GM18873 (cell line): ENCODE data around the gene ULK1.
"Not testable (repeated sequence)": the region's sequence is repeated elsewhere in the genome, so short reads cannot be mapped to it uniquely, and the experiment has no call there.

ENCODE experiments used
- ATAC-seq: cut with Tn5 transposase; IDR thresholded peaks from one replicate; pipeline ENCODE4 v1.9.1; 2021; ENCODE audit warnings: mild to moderate bottlenecking, moderate library complexity, moderate number of reproducible peaks; ENCODE audit not compliant: unreplicated experiment, low FRiP score

The ULK1 gene

DNA sequence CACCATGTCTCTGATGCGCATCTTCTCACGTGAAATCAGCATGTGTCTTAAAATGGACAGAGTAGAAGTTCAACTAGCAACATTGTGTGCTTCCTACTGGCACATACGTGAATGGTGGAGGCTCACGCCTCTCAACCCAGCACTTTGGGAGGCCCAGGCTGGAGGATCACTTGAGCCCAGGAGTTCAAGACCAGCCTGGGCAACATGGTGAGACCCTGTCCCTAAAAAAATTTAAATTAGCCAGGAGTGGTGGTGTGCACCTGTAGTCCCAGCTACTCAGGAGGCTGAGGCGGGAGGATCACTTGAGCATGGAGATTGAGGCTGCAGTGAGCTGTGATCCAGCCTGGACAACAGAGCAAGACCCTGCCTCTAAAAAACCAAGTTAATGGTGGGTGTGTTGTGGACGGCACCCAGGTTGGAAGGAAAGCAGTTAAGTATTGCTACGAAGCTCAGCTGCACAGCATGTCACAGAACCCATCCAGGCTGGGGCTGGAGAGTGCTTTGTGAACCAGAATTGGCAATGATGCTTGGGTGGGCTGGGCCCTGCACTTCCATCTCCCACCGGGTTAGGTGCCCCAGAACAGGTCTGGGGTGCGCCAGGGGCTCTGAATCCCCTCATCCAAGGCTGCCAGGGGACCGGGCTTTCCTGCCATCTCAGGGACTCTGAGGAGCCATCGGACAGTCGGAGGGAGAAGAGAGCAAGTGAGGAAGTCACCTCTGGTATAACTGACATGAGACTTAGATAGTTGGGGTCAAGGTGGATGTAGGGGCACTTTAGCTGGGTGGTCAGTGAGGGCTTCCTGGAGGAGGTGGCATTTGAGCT is 33.0 kb upstream of the ULK1 start:
- ATAC-seq: no peak

DNA sequence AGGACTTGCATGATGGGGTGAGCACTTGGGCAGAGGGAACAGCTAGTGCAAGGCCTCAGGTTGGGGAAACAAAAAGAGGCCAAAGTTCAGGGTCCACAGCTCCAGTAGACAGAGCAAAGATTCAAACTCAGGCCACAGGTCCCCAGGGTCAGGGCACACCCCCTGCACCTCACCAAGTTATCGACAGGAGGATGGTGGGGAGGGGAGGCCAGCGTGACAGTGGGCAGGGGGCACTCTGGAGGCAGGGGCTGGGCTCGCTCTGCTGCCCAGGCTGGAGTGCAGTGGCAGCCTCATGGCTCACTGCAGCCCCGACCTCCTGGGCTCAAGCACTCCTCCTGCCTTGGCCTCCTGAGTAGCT is 32.4 kb upstream of the ULK1 start:
- ATAC-seq: no peak

DNA sequence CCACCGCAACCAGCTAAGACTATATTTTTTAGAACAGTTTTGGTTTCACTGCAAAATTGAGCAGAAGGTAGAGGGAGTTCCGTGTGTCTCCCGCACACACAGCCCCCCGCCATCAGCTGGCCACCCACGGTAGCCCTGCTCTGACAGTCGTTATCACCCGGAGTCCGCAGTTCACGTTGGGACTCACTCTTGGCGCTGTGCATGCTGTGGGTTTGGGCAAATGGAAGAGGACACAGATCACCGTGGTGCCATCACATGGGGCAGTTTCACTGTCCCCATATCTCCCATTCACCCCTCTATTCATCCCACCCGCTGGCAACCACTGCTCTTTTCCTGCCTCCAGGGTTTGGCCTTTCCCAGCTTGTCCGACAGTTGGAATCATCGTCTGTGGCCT is 31.8 kb upstream of the ULK1 start:
- no peak for ATAC-seq

DNA sequence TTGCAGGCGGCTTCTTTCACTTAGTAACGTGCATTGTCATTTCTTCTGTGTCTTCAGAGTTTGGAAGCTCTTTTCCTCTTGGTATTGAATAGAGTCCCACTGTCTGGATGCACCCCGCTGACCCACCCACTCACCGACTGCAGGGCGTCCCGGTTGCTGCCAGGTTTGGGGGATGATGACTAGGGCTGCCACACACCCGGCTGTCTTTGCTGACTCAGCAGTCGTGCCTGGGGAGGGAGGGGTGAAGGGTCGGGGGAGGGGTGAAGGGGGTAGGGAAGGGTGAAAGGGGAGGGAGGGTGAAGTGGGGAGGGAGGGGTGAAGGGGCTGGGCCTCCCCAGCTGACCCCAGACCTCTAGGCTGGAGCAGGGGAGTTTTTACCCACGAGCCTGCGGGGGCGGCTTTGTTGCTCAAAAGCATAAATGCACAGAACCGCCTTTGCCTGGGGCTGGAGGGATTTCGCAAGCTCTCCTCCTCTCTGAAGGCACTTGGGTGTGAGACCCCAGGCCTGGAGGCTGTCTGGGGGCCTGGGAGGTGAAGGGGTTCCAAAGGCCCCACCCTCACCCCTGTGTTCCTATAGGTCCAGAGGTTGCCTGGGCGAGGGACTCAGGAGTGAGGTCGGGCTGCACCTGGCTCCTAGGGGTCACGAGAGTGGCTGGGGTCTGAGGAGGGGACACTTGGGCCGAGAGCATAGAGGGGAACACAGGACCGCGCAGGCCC is 31.3 kb upstream of the ULK1 start:
- ATAC-seq: no peak

DNA sequence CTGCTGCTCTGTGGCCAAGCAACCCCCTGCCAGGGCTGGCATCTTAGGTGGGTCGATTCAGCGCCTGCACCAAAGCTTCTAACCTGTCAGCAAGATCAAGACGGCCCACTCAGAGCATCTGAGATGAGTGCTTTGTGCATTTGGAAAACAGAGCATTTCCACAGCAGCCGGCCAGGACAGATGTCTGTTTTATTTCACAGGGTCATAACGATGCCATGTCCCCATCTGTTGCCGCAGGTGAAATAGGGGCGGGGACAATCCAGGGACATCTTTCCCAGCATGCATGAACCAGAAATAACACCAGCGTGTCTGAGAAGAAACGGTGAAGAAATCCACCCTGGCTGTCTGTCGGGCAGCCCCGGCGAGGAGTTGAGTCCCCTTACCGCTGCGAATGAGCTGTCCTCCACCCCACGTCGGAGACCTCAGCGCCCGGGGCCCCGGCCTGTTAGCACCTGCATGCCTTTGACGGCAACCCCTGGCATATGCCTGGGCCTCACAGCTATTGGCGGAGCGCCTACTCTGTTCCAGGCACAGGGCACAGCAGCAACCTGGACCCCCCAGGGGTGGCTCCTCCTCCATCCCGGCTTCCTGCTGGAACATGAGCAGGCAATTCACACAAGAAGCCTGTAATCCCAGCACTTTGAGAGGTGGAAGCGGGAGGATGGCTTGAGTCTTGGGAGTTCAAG is 30.6 kb upstream of the ULK1 start:
- no peak for ATAC-seq

DNA sequence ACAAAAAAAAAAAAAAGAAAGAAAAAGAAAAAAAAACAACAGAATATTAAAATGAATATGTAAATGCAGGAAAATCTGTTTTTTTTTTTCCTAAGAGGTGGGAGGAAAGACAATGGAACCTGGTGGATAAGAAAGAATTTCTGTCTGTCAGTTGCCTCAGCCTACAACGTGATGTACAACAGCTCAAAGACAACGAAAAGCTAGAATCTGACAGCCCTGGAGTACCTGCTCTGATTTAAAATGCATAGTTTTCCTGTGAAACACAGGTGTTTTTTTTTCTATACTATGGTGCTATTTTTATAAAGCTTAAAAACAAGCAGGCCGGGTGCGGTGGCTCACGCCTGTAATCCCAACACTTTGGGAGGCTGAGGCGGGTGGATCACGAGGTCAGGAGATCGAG is 30.0 kb upstream of the ULK1 start:
- ATAC-seq: no peak

DNA sequence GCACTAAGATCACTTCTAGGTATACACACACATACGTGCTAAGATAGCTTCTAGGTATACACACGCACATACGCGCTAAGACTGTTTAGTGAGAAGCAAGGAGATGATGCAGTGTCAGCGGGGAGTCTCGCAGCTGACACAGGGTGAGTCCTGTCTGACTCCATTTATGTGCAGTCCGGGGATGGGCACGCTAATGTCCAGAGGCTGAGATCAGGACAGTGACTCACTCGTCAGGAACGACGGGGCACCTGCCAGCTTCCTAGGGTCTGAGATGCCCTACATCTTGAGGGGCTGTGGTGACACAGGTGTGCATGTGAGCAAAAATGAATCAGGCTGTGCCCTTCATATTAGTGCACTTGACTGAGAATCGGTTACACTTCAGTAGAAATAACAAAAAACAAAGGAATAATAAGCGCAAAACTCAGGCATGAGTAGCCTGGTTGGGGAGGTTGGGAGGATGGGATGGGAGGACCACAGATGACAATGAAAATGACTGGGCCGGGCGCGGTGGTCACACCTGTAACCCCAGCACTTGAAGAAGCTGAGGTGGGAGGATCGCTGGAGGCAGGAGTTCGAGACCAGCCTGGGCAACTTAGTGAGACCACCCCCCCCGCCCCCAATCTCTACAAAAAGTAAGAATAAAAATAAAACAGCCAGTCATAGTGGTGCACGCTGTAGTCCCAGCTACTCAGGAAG is 29.1 kb upstream of the ULK1 start:
- ATAC-seq: no peak

DNA sequence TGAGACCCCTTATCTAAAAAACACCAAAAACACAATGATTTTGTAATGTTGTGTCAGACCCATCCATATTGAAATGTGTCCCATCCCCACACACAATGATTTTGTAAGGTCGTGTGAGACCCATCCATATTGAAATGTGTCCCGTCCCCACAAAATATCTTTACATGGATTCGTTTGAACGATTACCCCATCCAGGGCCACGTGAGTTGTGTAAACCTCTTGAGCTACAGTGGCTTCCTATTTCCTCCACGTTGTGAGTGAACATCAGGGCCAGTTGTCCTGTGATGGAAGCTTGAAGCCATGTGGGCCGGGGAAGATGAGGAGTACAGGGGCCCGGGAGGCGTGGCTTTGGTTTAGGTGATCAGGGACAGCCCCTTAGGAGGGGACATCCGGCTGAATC is 27.0 kb upstream of the ULK1 start:
- ATAC-seq: no peak

DNA sequence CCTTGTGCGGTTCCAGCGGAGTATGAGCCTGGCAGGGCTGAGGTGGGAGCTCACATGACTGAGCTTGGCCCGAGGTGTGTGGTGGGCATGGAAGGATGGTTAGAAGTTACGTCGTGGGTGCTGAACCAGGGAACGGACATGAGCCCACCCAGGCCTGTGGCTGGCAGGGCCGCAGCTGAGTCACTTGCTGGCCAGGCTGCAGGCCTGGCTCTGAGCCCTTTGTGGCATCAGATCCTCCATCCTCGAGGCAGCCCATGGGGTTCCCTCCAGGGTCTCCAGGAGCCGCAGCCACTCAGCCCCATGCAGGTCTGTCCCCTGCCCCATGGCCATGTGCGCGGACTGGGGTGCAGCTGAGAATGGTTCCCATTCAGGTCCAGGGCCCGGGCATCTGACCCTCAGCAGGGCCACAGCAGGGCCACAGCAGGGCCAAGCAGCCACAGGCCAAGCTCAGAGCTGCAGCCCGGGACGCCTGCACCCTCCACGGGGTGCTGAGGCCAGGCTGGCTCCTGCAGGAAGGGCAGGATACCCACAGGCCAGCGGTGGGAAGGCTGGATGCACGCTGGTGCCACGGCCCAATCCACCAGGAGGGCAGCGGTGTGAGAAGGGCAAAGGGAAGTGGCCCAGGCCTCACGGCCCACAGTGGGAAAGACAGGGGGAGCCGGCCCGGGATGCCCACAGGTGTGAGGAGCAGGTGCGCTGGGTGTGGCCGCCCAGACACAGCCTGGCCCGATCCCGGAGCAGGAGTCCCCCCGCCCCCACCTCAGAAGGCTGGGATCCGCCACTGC is 26.3 kb upstream of the ULK1 start:
- ATAC-seq: no peak

DNA sequence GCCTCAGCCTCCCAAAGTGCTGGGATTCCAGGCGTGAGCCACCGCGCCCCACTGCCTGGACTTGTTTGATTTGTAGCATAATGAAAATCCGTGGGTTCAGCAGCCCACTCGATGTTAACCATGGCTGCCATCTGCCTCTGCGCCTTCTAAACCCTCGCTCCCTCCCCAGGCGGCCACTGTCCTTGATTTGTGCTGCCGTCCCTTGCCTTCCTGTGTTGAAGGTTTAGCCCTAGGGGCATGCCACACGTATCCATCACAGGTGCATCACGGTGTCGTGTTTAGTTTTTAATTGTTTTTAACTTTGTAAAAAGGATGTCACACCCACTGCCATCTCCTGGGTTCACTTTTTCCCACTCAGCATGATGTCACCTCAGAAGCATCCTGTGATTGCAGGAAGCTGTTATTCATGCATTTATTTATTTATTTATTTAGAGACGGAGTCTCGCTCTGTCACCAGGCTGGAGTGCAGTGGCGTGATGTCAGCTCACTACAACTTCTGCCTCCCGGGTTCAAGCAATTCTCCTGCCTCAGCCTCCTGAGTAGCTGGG is 24.5 kb upstream of the ULK1 start:
- no peak for ATAC-seq

DNA sequence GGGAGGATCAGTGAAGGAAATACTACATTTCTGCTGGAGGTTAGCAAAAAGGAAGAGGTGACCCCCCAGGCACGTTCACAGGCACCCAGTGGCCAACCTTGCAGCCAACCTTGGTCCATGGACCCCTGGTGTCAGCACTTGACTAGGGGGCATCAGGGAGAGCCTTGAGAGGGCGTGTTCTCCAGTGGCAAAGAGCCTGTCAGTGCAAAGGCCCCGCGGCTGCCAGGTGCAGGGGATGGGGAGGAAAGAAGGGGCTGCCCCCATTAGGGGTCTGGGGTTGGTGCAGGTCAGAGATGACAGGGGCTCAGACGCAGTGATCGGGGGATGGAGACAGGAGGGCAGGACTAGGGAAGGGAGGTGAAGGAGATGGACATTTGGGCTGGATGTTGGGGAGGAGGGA is 22.7 kb upstream of the ULK1 start:
- no peak for ATAC-seq

DNA sequence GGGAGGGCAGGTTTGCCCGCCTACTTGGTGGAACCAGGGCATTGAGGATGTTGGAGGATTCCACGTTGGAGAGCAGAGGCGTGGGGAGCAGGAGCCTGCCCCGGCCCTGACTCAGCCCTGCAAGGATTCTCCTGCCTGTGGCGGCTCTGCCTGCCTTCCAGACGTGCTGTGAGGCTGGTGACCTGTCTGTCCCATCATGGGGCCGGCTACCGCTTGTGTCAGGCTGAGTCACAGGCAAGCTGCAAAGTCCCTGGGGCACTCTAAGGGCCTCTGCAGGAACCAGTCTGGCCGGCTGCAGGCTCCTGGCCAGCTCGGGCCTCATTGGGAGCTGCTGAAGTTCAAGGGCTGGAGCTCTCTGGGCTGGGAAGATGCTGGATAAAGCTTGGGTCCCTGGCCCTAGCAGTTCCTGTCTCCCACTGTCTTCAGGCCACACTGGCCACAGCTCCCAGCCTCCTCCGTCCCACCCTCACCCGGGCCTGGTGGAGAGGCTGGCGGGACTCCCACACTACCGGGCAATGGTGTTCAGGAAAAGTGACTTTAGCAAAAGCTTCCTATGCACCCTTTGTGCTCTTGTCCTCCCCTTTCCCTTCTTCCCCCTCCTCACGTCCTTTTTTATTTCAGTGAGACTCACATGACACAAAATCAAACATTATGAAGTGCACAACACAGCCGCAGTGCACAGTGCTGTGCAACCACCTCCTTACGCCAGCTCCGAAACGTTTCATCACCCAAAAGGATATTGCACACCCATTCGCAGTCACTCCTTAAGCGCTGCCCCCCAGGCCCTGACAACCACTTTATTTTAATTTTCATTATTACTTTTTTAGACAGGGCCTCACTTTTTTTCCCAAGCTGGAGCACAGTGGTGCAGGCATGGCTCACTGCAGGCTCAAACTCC is 22.0 kb upstream of the ULK1 start:
- no peak for ATAC-seq

DNA sequence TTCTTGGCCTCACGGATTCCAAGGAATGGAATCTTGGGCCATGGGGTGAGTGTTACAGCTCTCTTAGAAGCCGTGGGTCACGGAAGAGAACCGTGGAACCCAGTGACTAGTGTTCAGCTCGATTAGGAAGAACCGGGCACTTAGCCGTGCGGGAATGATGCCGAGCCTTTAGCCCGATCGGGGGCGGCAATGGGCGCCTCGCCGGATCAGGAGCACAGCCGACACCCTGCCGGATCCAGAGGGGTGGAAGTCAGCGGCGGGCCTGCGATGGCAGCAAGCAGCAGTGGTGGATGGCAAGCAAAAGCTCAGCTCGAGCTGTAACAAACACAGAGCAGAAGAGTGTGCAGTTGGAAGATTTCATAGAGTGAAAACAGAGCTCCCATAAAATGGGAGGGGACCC is 21.1 kb upstream of the ULK1 start:
- no peak for ATAC-seq

DNA sequence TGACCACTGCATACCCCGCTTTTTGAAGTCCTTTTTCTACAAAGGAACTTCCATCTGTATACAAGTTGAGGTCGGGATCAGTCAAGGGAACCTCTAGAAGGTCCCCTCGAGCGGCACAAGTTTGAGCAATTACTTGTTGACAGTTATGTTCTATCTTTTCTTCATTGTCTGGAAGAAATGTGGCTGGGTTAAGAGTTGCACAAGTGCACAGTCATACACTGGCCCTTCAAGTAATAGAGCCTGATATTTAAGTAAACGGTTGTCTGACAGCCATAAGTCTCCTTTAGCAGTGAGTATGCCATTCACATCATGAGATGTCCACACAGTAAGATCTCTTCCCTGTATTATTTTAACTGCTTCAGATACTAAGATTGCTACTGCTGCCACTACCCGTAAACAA is 19.4 kb upstream of the ULK1 start:
- ATAC-seq: not testable (repeated sequence)

DNA sequence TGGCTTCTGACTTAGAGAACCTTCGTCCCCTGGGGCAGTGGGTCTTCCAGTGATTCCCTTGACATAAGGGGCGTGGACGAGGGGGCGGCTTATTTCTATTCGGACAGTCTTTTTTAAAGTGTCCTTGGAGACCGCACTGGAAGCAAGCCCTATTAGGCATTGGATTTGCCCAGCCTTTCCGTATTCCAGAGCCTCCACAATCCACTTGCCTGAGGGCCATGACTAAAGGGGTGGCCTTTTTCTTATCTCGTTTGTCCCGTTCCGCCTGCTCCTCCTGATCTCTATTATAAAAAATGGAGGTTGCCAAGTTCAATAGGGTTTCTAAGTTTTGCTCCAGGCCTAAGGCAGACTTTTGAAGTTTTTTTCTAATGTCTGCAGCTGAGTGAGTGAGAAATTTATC is 17.2 kb upstream of the ULK1 start:
- ATAC-seq: not testable (repeated sequence)

DNA sequence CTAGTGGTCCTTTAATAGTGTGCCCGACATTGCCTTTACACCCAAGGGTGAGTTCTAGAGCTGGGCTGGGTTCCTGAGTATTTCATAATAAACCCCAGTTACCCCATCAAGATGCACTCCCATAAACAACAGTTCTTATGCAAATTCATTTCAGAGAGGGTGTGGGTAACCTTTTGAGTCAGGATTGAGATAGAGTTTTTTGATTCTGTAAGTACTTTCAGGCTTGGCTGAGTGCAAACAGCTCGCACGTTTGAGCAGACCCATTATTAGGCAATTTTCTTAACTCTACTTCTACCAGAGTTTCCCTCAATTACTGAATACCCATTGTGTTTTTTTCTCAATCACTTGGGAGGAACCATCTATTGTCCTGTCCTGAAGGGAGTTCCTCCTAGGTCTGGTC is 16.0 kb upstream of the ULK1 start:
- ATAC-seq: not testable (repeated sequence)

DNA sequence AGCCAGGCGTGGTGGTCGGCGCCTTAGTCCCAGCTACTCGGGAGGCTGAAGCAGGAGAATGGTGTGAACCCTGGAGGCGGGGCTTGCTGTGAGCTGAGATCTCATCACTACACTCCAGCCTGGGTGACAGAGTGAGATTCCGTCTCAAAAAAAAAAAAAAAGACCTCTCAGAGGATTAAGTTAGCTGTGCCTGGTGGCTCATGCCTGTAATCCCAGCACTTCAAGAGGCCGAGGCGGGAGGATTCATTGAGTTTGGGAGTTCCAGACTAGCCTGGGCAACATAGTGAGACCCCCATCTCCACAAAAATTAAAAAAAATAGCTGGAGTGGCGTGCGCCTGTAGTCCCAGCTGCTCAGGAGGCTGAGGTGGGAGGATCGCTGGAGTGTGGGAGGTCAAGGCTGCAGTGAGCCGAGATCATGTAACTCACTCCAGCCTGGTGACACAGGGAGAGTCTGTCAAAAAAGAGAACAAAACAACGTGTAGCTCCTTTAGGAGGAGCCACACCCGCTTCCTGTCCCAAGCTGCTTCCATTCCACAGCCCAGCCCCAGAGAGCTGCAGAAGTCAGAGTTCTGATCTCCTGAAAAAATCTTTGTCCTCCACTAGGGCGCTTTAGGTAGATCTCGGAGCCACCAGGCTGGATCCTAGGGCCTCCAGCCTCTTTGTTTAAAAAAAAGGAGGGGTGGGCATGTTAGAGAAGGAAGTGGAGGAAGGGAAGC is 11.5 kb upstream of the ULK1 start:
- no peak for ATAC-seq

DNA sequence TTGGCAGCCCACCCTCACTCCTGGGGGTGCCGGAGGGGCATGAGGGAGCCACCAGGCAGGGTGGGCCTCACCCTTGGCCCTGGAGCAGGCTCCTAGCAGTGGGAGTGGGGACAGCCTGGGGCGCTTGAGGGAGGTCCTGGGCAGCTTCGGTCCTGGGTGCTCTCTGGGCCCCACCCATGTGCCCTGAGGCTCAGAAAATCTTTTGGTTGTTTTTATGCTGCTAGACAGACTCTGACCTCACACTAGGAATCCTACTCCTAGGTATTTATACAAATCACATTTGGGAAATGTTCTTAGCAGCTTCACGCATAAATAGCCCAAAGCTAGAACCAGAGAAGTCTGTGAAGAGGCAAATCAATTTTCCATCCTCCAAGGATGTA is 10.9 kb upstream of the ULK1 start:
- no peak for ATAC-seq
